T-helper 9 cell (primary cell): ENCODE measurements around the gene EIF4B.

Experiments
- DNase-seq: peaks from one replicate; pipeline ENCODE4 v3.0.0-alpha.2; 2020

EIF4B gene

GRCh38 chr12:53071591-53072551 lies 65.6 kb downstream of the EIF4B start:
- no peak for DNase-seq

DNA sequence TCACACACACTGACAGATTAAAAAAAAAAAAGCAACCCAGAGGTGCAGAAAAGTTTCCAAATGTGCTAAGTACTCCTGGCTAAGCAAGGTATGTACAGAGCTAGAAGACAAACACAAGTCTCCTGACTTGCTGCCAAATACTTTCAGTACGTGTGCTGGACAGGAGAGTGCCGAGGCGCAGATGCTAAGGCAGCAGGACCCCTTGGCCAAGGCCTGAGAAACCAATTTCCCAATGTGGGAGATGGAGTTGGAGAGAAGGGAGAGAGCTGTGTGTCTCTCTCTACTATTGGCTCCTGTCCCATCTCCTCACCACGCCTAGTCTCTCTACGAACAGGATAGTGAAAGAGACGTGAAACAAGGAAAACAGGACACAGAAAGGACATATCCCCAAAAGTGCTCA lies 67.6 kb downstream of the EIF4B start:
- DNase-seq: no peak

DNA sequence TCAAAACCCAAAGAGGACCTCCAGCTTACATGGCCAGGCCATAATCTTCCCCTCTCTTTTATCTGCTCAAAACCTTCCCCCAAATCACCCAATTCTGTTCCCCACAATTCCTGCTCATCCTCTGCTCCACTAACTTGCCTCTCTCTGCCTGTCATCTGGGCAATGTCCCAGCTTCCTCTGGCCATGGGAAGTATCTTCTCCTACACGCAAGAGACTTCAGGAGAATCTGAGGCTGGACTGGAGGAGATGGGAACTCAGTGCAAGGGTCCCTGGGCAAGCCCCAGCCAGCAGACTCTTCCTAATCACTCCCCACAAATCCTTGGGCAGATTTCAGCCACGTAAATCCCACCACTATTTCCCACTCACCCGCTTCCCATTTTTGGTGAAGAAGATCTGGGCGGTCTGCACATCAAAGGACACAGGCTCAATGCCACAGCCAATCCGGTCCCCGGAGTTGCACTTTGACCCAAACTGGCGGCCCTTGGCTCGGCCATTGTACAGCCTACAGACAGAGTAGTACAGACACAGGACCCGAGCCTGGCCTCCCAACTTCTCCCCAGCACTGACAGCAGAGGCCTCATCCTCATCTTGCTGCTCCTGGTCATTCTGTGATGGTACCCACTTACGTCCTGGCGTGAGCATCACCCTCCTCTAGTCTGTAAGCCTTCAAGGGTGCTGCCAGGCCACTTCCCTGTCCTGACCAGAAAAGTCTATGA lies 68.2 kb downstream of the EIF4B start:
- no peak for DNase-seq

DNA sequence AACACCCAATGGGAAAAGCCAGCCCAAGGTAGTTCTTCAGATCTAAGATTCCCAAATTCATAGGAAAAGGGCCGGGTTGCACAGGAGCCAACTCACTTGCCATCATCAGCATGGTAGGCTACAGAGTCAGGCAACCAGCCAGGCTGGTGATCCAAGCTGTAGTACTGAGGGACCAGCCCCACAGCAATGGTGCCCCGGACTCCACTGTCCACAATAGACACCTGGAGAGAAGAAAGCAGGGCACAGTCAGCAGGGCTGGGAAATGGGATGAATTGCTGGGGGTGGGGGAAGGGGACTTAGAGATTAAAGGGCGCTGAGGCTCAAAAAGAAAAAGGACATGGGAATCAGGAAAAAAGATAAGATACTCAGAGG lies 68.7 kb downstream of the EIF4B start:
- no peak for DNase-seq

- DNase-seq: no peak
Measured at GRCh38 chr12:53076461-53076860, 70.2 kb downstream of the EIF4B start.

- no peak for DNase-seq
Measured at GRCh38 chr12:53077030-53077429, 70.8 kb downstream of the EIF4B start.

- DNase-seq: peak; percentile 43
Measured at GRCh38 chr12:53078425-53079225, 72.4 kb downstream of the EIF4B start.

DNA sequence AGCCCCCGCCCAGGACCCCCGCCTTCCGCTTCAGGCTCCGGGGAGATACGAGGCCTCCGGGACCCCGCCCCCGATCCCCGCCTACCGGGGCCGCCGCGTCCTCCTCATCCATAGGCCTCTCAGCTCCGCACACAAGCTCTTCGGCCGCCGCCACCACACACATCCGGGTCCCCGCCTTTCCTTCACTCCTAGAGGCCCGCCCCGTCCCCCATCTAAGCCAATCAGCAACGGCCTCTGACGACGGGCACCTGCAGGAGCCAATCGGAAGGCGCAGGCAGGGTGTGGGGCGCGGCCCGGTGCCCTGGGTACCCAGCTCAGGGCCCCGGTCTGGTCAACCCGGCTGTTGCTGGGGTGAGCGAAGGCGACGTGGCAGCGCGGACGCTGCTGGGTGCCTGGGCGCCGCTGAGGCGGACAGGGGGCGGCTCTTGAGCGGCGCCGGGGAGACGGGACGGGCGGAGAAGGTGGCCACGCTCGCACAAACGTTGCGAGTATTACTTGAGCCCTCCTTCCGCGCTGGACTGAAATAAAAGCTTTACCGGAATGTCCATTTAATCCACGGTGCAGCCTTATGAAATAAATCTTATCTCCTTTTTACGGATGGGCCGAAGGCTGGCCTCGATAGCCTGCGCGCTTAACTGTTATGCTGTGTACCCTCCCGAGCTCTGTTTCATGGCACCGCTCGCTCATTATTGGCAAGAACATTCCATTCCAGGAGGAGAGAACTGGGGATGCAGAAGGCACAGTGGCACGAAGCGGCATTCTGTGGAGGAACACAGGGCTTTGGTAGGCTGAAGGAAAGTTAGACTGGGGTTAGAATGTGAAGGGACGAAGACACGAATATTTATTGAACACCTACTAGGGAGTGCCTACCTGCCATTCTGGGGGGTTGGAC lies 73.2 kb downstream of the EIF4B start, which contains the start of gene SPRYD3:
TSS of gene SPRYD3 (minus strand) at position 165 of the 892 bp plus-strand sequence. CDS start at position 108, 57 bp downstream.
- peak; percentile 95 for DNase-seq

DNA sequence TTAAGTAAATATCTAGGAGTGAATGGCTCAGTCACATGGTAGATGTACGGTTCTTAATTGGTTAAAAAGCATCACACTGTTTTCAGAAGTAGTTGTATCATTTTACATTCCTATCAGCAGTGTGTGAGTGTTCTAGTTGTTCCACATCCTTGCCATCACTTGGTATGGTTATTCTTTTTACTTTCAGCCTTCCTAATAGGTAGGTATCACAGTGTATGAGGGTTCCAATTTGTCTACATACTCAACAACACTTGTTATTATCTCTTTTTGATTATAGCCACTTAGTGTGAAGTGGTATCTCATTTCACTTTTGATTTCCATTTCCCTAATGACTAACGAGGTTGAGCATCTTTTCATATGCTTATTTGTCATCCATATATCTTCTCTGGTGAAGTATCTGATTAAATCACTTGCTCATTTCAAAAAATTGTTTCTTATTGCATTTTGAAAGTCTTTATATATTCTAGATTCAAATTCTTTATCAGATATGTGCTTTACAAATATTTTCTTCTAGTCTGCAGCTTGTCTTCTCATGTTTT lies 76.5 kb downstream of the EIF4B start:
- DNase-seq: no peak

- no peak for DNase-seq
Measured at GRCh38 chr12:53086361-53086760, 80.1 kb downstream of the EIF4B start.

- no peak for DNase-seq
Measured at GRCh38 chr12:53090105-53090504, 83.8 kb downstream of the EIF4B start.

DNA sequence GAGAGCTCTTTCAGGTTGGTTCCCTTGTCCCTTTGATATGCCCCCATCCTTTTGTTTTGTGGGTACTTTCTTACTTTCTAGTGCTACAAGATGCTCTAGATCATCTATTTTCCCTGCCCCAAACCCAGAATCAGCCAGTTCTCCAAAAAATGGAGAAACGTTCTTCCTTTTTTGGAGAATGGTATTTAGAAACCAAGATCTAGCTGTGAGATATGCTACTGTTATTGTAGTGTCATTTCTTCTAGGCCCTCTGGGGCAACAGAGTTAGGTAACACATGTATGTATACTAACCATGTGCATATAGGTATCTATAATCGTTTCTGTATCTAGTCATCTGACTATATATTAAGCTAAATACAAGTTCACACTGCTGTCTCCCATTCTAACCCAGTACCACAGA lies 84.3 kb downstream of the EIF4B start:
- DNase-seq: no peak

- no peak for DNase-seq
Measured at GRCh38 chr12:53091756-53092155, 85.5 kb downstream of the EIF4B start.
